ENCODE results near the gene HSPA2.

Gene HSPA2

DNA sequence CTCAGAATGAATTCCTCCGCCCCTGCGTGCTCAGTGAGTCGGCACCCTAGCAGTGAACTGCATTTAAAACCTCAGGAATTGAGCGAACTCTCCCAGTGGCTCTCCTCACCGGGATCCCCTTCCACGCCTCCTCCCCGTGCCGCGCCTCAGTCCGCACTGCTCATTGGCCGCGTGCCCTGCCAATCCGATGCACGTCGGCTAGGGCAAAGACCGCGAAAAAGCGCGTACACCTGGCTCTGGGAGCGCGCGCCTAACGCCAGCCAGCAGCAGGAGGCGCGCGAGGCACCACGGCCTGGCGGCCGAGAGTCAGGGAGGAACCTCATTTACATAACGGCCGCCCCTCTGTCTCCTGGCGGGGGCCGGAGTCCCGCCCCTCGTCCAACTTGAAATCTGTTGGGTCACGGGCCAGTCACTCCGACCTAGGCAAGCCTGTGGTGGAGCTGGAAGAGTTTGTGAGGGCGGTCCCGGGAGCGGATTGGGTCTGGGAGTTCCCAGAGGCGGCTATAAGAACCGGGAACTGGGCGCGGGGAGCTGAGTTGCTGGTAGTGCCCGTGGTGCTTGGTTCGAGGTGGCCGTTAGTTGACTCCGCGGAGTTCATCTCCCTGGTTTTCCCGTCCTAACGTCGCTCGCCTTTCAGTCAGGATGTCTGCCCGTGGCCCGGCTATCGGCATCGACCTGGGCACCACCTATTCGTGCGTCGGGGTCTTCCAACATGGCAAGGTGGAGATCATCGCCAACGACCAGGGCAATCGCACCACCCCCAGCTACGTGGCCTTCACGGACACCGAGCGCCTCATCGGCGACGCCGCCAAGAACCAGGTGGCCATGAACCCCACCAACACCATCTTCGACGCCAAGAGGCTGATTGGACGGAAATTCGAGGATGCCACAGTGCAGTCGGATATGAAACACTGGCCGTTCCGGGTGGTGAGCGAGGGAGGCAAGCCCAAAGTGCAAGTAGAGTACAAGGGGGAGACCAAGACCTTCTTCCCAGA lies at the start of gene HSPA2:
TSS of gene HSPA2 (plus strand) at position 534 of the 995 bp plus-strand sequence. CDS start at position 643, 109 bp downstream.
- H3K27ac ChIP-seq = peak within 1 kb of the TSS; percentile 63
- H3K4me1 ChIP-seq (ENCODE audit: low read depth, poor library complexity, severe bottlenecking) = peaks cover 24% of the 10 kb centered on the region
- peak within 1 kb of the TSS; percentile 62 for H3K9ac ChIP-seq
- TF ChIP-seq, protein P1, sequence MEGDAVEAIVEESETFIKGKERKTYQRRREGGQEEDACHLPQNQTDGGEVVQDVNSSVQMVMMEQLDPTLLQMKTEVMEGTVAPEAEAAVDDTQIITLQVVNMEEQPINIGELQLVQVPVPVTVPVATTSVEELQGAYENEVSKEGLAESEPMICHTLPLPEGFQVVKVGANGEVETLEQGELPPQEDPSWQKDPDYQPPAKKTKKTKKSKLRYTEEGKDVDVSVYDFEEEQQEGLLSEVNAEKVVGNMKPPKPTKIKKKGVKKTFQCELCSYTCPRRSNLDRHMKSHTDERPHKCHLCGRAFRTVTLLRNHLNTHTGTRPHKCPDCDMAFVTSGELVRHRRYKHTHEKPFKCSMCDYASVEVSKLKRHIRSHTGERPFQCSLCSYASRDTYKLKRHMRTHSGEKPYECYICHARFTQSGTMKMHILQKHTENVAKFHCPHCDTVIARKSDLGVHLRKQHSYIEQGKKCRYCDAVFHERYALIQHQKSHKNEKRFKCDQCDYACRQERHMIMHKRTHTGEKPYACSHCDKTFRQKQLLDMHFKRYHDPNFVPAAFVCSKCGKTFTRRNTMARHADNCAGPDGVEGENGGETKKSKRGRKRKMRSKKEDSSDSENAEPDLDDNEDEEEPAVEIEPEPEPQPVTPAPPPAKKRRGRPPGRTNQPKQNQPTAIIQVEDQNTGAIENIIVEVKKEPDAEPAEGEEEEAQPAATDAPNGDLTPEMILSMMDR (conservative IDR thresholded peaks at IDR 0.05; ENCODE audit: low read depth, low read length) = 0 out of 2 replicates have a peak, but pooled peaks have one; percentile 46
- H3K4me3 ChIP-seq (IDR thresholded peaks at IDR 0.05; ENCODE audit: insufficient read depth, low read depth, low read length) = no peak within 1 kb of the TSS
- no peaks in the 10 kb centered on the region for H3K36me3 ChIP-seq (ENCODE audit: insufficient read depth)
- H3K79me2 ChIP-seq (ENCODE audit: insufficient read depth, low read depth) = no peaks in the 10 kb centered on the region
- no peaks in the 10 kb centered on the region for H4K20me1 ChIP-seq (ENCODE audit: insufficient read depth)
- peak within 1 kb of the TSS; percentile 88 for H2AFZ ChIP-seq (ENCODE audit: low read depth)
- no peaks in the 10 kb centered on the region for H3K27me3 ChIP-seq (ENCODE audit: insufficient read depth, low read depth)
- H3K4me2 ChIP-seq = peak within 1 kb of the TSS; percentile 51

DNA sequence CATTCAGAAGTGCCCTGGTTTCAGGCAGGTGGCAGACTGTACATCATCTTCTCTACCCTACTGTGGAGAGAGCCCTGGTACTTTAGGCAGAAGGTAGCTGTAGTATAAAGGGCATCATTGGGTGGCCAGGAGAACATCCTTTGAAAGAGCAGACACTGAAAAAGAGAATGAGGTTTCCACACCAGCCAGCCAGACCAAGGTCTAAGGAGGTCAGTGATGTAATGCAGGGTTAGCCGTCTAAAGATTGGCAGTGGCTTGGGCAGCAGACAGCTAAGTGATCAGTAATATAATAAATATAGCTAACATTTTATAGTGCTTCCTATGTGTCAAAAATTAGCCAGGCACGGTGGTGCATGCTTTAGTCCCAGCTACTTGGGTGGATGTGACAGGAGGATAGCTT lies 48.9 kb upstream of the HSPA2 start:
- no peaks in the 10 kb centered on the region for H3K36me3 ChIP-seq (ENCODE audit: insufficient read depth)
- no peak overlapping the region for H3K27ac ChIP-seq

DNA sequence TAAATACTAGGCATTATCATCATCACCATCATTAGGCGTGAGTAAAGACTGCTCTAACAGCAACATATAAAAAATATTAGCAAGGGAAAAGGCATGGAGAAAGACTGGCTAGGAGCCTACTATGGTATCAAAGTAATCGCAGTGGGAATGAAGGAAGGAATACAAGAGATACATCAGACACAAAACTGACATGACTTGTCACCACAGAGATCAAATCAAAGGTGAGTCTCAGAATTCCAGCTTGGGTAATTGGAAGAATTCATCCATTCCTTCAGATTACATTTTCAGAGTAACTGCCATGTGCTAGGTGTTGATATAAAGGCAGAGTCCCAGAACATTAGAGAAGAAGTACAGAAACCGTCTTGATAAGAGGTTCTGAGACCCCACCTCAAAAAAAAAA lies 47.1 kb upstream of the HSPA2 start:
- Histone ChIP-seq H4K20me1 (ENCODE audit: insufficient read depth) (no peaks in the 10 kb centered on the region), H3K4me1 (ENCODE audit: low read depth, poor library complexity, severe bottlenecking) (no peaks in the 10 kb centered on the region), H3K4me2 (no peak overlapping the region), H3K9ac (no peak overlapping the region), H2AFZ (ENCODE audit: low read depth) (no peak overlapping the region), H3K79me2 (ENCODE audit: insufficient read depth, low read depth) (no peaks in the 10 kb centered on the region; the same call in 1 of the 2 replicates), H3K36me3 (ENCODE audit: insufficient read depth) (0 out of 2 replicates have a peak, but pooled peaks cover 2% of the 10 kb centered on the region), H3K27me3 (ENCODE audit: insufficient read depth, low read depth) (no peaks in the 10 kb centered on the region), H3K4me3 (IDR thresholded peaks at IDR 0.05; ENCODE audit: insufficient read depth, low read depth, low read length) (no peak overlapping the region), H3K27ac (no peak overlapping the region)
- TF ChIP-seq, protein P1 (conservative IDR thresholded peaks at IDR 0.05; ENCODE audit: low read depth, low read length) = no peak

More for the DNA sequence above, 48.9 kb upstream of the HSPA2 start:
- Histone ChIP-seq H2AFZ (ENCODE audit: low read depth) (no peak overlapping the region), H4K20me1 (ENCODE audit: insufficient read depth) (no peaks in the 10 kb centered on the region), H3K4me1 (ENCODE audit: low read depth, poor library complexity, severe bottlenecking) (no peaks in the 10 kb centered on the region), H3K9ac (no peak overlapping the region), H3K27me3 (ENCODE audit: insufficient read depth, low read depth) (no peaks in the 10 kb centered on the region), H3K79me2 (ENCODE audit: insufficient read depth, low read depth) (no peaks in the 10 kb centered on the region; the same call in 1 of the 2 replicates), H3K4me3 (IDR thresholded peaks at IDR 0.05; ENCODE audit: insufficient read depth, low read depth, low read length) (no peak overlapping the region), H3K4me2 (no peak overlapping the region)
- TF ChIP-seq, protein P1 (conservative IDR thresholded peaks at IDR 0.05; ENCODE audit: low read depth, low read length) = no peak

DNA sequence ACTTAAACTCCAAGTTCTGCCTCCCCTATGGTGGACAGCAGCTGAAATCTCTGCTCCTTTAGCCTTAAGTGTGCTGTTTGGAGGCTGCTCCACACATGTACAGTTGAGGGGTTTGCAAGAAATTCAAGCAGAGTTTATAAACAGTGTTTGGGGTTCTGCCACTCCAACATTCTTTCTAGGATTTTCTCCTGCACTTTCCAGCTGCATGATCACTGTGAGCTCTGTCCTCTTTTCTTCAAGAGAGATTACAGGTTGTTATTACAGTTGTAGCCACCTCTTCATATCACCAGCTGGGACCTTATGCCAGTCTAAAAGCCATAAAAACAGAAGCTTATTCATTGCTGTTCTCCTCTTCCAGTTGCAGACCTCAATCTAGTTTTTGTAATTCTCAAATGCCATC lies 45.3 kb upstream of the HSPA2 start:
- H3K36me3 ChIP-seq (ENCODE audit: insufficient read depth) = 0 out of 2 replicates have a peak, but pooled peaks cover 2% of the 10 kb centered on the region
- TF ChIP-seq, protein P1 (conservative IDR thresholded peaks at IDR 0.05; ENCODE audit: low read depth, low read length) = no peak
- H3K9ac ChIP-seq = no peak overlapping the region
- H2AFZ ChIP-seq (ENCODE audit: low read depth) = no peak overlapping the region
- H3K4me2 ChIP-seq = no peak overlapping the region
- H4K20me1 ChIP-seq (ENCODE audit: insufficient read depth) = no peaks in the 10 kb centered on the region
- peaks cover 16% of the 10 kb centered on the region for H3K79me2 ChIP-seq (ENCODE audit: insufficient read depth, low read depth)
- H3K27ac ChIP-seq = no peak overlapping the region
- H3K4me3 ChIP-seq (IDR thresholded peaks at IDR 0.05; ENCODE audit: insufficient read depth, low read depth, low read length) = no peak overlapping the region
- peaks cover 13% of the 10 kb centered on the region for H3K4me1 ChIP-seq (ENCODE audit: low read depth, poor library complexity, severe bottlenecking)
- H3K27me3 ChIP-seq (ENCODE audit: insufficient read depth, low read depth) = no peaks in the 10 kb centered on the region

Data from KMS-11 (cell line).